WTC11 (cell line): ENCODE measurements around the gene SELENOI. TPM values are rescaled to one million over a fixed set of nuclear protein-coding genes. Genes with fewer than 3 reads are reported as not detected.

Experiments used
- ATAC-seq: fragments of 200-7000 bp; cut with Tn5 transposase; 2 replicates; pipeline ENCODE4 v1.10.0; 2021; ENCODE audit warnings: mild to moderate bottlenecking, moderate library complexity
- CTCF ChIA-PET: fragments of 300-600 bp; sonication (Branson Sonifier 250); formaldehyde crosslinking; loops from one replicate; lab custom pipeline; 2021; ENCODE audit warnings: antibody characterized with exemption; lab: Charles Lee
- POLR2A ChIA-PET: fragments of 350-600 bp; sonication (Branson Sonifier 250); formaldehyde crosslinking; loops from one replicate; lab custom pipeline; 2021; ENCODE audit warnings: antibody characterized with exemption; lab: Charles Lee
- DNase-seq: peaks from one replicate; pipeline ENCODE4 v3.0.0; 2021; ENCODE audit warnings: low spot score
- H3K27ac Mint-ChIP-seq: 2 replicates; pipeline ENCODE4 v1.8.0; 2021; ENCODE audit warnings: mixed read lengths
- H3K27me3 Mint-ChIP-seq: 2 replicates; pipeline ENCODE4 v1.8.0; 2021; ENCODE audit warnings: low read depth, mild to moderate bottlenecking, moderate library complexity, mixed read lengths
- H3K36me3 Mint-ChIP-seq: 2 replicates; pipeline ENCODE4 v1.8.0; 2021; ENCODE audit warnings: mixed read lengths
- H3K4me1 Mint-ChIP-seq: 2 replicates; pipeline ENCODE4 v1.8.0; 2022; ENCODE audit warnings: mixed read lengths
- H3K4me3 Mint-ChIP-seq: 2 replicates; pipeline ENCODE4 v1.8.0; 2021; ENCODE audit warnings: mild to moderate bottlenecking, moderate library complexity, mixed read lengths
- H3K9me3 Mint-ChIP-seq: 2 replicates; pipeline ENCODE4 v1.8.0; 2021; ENCODE audit warnings: mixed read lengths
- ATF6 ChIP-seq: sonication (generic); formaldehyde crosslinking; IDR thresholded peaks from 2 replicates; pipeline ENCODE4 v1.8.1; 2023; ENCODE audit warnings: mild to moderate bottlenecking, missing genetic modification reagents
- CBFB ChIP-seq: sonication (generic); formaldehyde crosslinking; IDR thresholded peaks from 2 replicates; pipeline ENCODE4 v1.8.1; 2022; ENCODE audit warnings: mild to moderate bottlenecking, low read depth, missing genetic modification reagents
- CDX4 ChIP-seq: fragments of 250-450 bp; sonication (Bioruptor Pico); IDR thresholded peaks from 2 replicates; pipeline ENCODE4 v1.9.0; 2021; ENCODE audit warnings: moderate library complexity, mild to moderate bottlenecking, inconsistent platforms, borderline replicate concordance
- E2F1 ChIP-seq: sonication (generic); formaldehyde crosslinking; IDR thresholded peaks from 2 replicates; pipeline ENCODE4 v1.8.0; 2022; ENCODE audit warnings: mild to moderate bottlenecking, missing genetic modification reagents
- ELF4 ChIP-seq: sonication (generic); formaldehyde crosslinking; IDR thresholded peaks from 2 replicates; pipeline ENCODE4 v1.8.1; 2022; ENCODE audit warnings: low read depth, mild to moderate bottlenecking, moderate library complexity, missing genetic modification reagents
- EMX1 ChIP-seq: fragments of 250-450 bp; sonication (Bioruptor Pico); IDR thresholded peaks from 2 replicates; pipeline ENCODE4 v1.8.0; 2021; ENCODE audit warnings: mild to moderate bottlenecking
- ETV6 ChIP-seq: sonication (generic); formaldehyde crosslinking; IDR thresholded peaks from 2 replicates; pipeline ENCODE4 v1.8.1; 2022; ENCODE audit warnings: mild to moderate bottlenecking, missing genetic modification reagents
- FOXJ3 ChIP-seq: sonication (generic); formaldehyde crosslinking; IDR thresholded peaks from 2 replicates; pipeline ENCODE4 v1.9.0; 2021; ENCODE audit warnings: missing genetic modification reagents, mild to moderate bottlenecking, borderline replicate concordance
- GABPB1 ChIP-seq: sonication (generic); formaldehyde crosslinking; IDR thresholded peaks from 2 replicates; pipeline ENCODE4 v1.8.1; 2023; ENCODE audit warnings: mild to moderate bottlenecking, missing genetic modification reagents
- GRHL2 ChIP-seq: fragments of 250-450 bp; sonication (Bioruptor Pico); IDR thresholded peaks from 2 replicates; pipeline ENCODE4 v1.8.0; 2022; ENCODE audit warnings: mild to moderate bottlenecking, moderate library complexity; ENCODE audit not compliant: insufficient replicate concordance, severe bottlenecking
- JAZF1 ChIP-seq: fragments of 250-450 bp; sonication (Bioruptor Pico); IDR thresholded peaks from 2 replicates; pipeline ENCODE4 v1.9.0; 2021; ENCODE audit warnings: moderate library complexity, mild to moderate bottlenecking, inconsistent platforms
- KAT7 ChIP-seq: sonication (generic); formaldehyde crosslinking; IDR thresholded peaks from 2 replicates; pipeline ENCODE4 v1.8.1; 2023; ENCODE audit warnings: missing genetic modification reagents, mild to moderate bottlenecking, borderline replicate concordance
- MXD4 ChIP-seq: fragments of 250-450 bp; sonication (Bioruptor Pico); IDR thresholded peaks from 2 replicates; pipeline ENCODE4 v1.8.0; 2021; ENCODE audit warnings: mild to moderate bottlenecking, moderate library complexity, borderline replicate concordance
- MYBL2 ChIP-seq: sonication (generic); formaldehyde crosslinking; IDR thresholded peaks from 2 replicates; pipeline ENCODE4 v1.8.1; 2023; ENCODE audit warnings: mild to moderate bottlenecking, moderate library complexity, missing genetic modification reagents
- NR2C2 ChIP-seq: sonication (generic); formaldehyde crosslinking; IDR thresholded peaks from 2 replicates; pipeline ENCODE4 v1.8.0; 2022; ENCODE audit warnings: mild to moderate bottlenecking, missing genetic modification reagents
- NR3C1 ChIP-seq: sonication (generic); formaldehyde crosslinking; conservative IDR thresholded peaks from 2 replicates; pipeline ENCODE4 v1.8.1; 2023; ENCODE audit warnings: low read depth, mild to moderate bottlenecking, missing genetic modification reagents
- SMAD3 ChIP-seq: sonication (generic); formaldehyde crosslinking; IDR thresholded peaks from 2 replicates; pipeline ENCODE4 v1.8.0; 2022; ENCODE audit warnings: missing genetic modification reagents, mild to moderate bottlenecking, borderline replicate concordance
- SP1 ChIP-seq: sonication (generic); formaldehyde crosslinking; conservative IDR thresholded peaks from 2 replicates; pipeline ENCODE4 v1.8.1; 2022; ENCODE audit warnings: missing genetic modification reagents
- TEAD4 ChIP-seq: sonication (generic); formaldehyde crosslinking; IDR thresholded peaks from 2 replicates; pipeline ENCODE4 v1.8.0; 2022; ENCODE audit warnings: mild to moderate bottlenecking, missing genetic modification reagents
- USF2 ChIP-seq: sonication (generic); formaldehyde crosslinking; IDR thresholded peaks from 2 replicates; pipeline ENCODE4 v1.8.1; 2023; ENCODE audit warnings: mild to moderate bottlenecking, missing genetic modification reagents, moderate library complexity
- ZBTB21 ChIP-seq: sonication (generic); formaldehyde crosslinking; IDR thresholded peaks from 2 replicates; pipeline ENCODE4 v1.8.1; 2023; ENCODE audit warnings: mild to moderate bottlenecking, missing genetic modification reagents, borderline replicate concordance
- ZNF121 ChIP-seq: sonication (generic); formaldehyde crosslinking; IDR thresholded peaks from 2 replicates; pipeline ENCODE4 v1.8.0; 2023; ENCODE audit warnings: missing genetic modification reagents
- ZNF138 ChIP-seq: sonication (generic); formaldehyde crosslinking; conservative IDR thresholded peaks from 2 replicates; pipeline ENCODE4 v1.8.1; 2022; ENCODE audit warnings: mild to moderate bottlenecking, moderate library complexity, missing genetic modification reagents
- ZNF232 ChIP-seq: sonication (generic); formaldehyde crosslinking; IDR thresholded peaks from 2 replicates; pipeline ENCODE4 v1.8.0; 2022; ENCODE audit warnings: mild to moderate bottlenecking, missing genetic modification reagents
- ZNF671 ChIP-seq: fragments of 250-450 bp; sonication (Bioruptor Pico); IDR thresholded peaks from 2 replicates; pipeline ENCODE4 v1.8.0; 2021; ENCODE audit warnings: mild to moderate bottlenecking
- total RNA-seq: library from RNA; stranded (reverse); gene quantifications from 3 replicates; pipeline ENCODE4 v1.2.3, GENCODE V29; 2021
- TF ChIP-seq, protein P1 (sequence below): sonication (generic); formaldehyde crosslinking; IDR thresholded peaks from 2 replicates; pipeline ENCODE4 v1.8.1; 2022; ENCODE audit warnings: low read depth, missing genetic modification reagents, borderline replicate concordance

Gene SELENOI
- total RNA-seq, 1 experiment from 2014 or later: 53.1 TPM

DNA sequence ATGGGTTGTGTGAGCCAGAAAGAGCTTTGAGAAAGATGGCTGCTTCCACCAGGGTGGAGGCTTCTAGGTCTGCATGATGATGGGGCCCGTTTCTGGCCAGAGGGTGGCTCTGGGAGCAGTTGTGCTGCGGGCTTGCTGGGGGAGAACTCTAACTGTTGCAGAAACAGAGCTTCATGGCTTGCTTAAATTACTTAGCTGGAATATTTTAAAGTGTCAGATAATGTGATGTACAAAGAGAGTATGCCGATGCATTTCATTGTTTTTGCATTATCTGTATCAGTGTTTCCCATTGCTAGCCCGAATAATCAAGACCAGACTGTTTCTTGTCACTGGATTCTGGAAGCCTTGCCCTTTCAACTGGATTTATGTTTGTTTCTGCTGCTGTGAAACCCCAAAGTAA, 49.5 kb downstream of the SELENOI start:
- no peaks in the 10 kb centered on the region for H3K27me3 Mint-ChIP-seq
- H3K27ac Mint-ChIP-seq: no peak overlapping the region
- ATAC-seq (no peak), DNase-seq (no peak)
- no peaks in the 10 kb centered on the region for H3K4me1 Mint-ChIP-seq
- H3K4me3 Mint-ChIP-seq: no peak overlapping the region
- H3K36me3 Mint-ChIP-seq: no peaks in the 10 kb centered on the region
- TF ChIP-seq CDX4 (CRISPR knock-in tag): no peak
- TF ChIP-seq NR3C1 (CRISPR knock-in tag): no peak
- TF ChIP-seq ETV6 (CRISPR knock-in tag): no peak
- TF ChIP-seq MXD4 (CRISPR knock-in tag): no peak
- TF ChIP-seq ZNF232 (CRISPR knock-in tag): no peak
- TF ChIP-seq MYBL2 (CRISPR knock-in tag): no peak
- TF ChIP-seq CBFB (CRISPR knock-in tag): no peak
- TF ChIP-seq JAZF1 (CRISPR knock-in tag): no peak
- TF ChIP-seq SMAD3 (CRISPR knock-in tag): no peak
- no peak for TF ChIP-seq TEAD4 (CRISPR knock-in tag)
- no peak for TF ChIP-seq FOXJ3 (CRISPR knock-in tag)
- TF ChIP-seq GRHL2 (CRISPR knock-in tag): no peak
- TF ChIP-seq E2F1 (CRISPR knock-in tag): no peak
- TF ChIP-seq ZBTB21 (CRISPR knock-in tag): no peak
- no peak for TF ChIP-seq NR2C2 (CRISPR knock-in tag)
- TF ChIP-seq USF2: no peak
- no peak for TF ChIP-seq EMX1 (CRISPR knock-in tag)
- TF ChIP-seq ZNF671 (CRISPR knock-in tag): no peak
- TF ChIP-seq, protein P1, sequence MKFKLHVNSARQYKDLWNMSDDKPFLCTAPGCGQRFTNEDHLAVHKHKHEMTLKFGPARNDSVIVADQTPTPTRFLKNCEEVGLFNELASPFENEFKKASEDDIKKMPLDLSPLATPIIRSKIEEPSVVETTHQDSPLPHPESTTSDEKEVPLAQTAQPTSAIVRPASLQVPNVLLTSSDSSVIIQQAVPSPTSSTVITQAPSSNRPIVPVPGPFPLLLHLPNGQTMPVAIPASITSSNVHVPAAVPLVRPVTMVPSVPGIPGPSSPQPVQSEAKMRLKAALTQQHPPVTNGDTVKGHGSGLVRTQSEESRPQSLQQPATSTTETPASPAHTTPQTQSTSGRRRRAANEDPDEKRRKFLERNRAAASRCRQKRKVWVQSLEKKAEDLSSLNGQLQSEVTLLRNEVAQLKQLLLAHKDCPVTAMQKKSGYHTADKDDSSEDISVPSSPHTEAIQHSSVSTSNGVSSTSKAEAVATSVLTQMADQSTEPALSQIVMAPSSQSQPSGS (CRISPR knock-in tag): no peak
- CTCF ChIA-PET: no interaction called here
- H3K9me3 Mint-ChIP-seq: no peaks in the 10 kb centered on the region
- POLR2A ChIA-PET: no interaction called here

DNA sequence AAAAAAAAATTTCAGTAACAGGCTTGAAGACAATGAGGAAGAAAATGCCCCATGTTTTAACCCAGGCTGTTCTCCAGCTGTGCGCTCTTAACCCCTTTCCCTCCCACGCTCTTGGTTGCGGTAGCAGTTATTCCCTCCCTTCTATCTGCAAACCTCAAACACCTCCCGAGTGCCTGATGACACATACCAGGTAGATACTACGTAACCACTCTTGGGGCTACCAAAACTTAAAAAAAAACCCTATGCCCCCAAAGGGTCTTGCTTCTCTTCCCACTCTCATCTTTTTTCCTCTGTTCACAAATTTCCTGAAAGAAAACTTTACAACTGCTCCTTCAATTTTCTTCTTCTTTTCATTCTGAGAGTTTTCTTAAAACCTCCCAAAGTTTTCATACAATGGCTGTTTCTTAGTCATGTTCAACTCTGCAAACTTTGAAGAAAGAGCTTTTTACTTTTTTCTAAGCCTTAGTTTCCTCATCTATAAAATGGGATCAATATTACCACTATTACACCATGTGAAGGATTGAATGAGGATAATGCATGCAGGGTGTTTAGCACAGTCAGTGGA, 50.9 kb downstream of the SELENOI start:
- POLR2A ChIA-PET: no interaction called here
- CTCF ChIA-PET: interaction anchor here (0.6 kb wide), 1 partner anchor 41 kb away, joined by 3 read pairs; no protein-coding TSS in a partner anchor
- Mint-ChIP-seq H3K27me3 (peaks cover 10% of the 10 kb centered on the region; the same call in 1 of the 2 replicates), H3K9me3 (no peaks in the 10 kb centered on the region), H3K4me1 (peaks cover 3% of the 10 kb centered on the region; the same call in 1 of the 2 replicates), H3K36me3 (no peaks in the 10 kb centered on the region), H3K27ac (no peak overlapping the region), H3K4me3 (no peak overlapping the region)
- ATAC-seq (no peak), DNase-seq (no peak)
- TF ChIP-seq ZNF121 (CRISPR knock-in tag): no peak
- no peak for TF ChIP-seq CDX4 (CRISPR knock-in tag)
- no peak for TF ChIP-seq E2F1 (CRISPR knock-in tag)
- TF ChIP-seq ELF4: no peak
- no peak for TF ChIP-seq ZNF138 (CRISPR knock-in tag)
- TF ChIP-seq SP1: no peak
- TF ChIP-seq KAT7: no peak
- no peak for TF ChIP-seq GABPB1 (CRISPR knock-in tag)
- no peak for TF ChIP-seq NR3C1 (CRISPR knock-in tag)
- TF ChIP-seq ATF6: no peak
